Activated CD4-positive, alpha-beta memory T cell treated with anti-CD3 and anti-CD28 coated beads, Interleukin-2, amount 10 ng/mL, durations not matched to agents 7 days and 5 days (primary cell): ENCODE results near the gene DGCR6L. TPM values are rescaled to one million over a fixed set of nuclear protein-coding genes. Genes with fewer than 3 reads are reported as not detected.
"Not testable (repeated sequence)": the region's sequence is repeated elsewhere in the genome, so short reads cannot be mapped to it uniquely, and the experiment has no call there.

Experiments
- CTCF ChIA-PET: fragments of 350-600 bp; sonication (Branson Sonifier 250); formaldehyde crosslinking; loops from one replicate; lab custom pipeline; 2021; ENCODE audit warnings: antibody characterized with exemption, inconsistent platforms; lab: Charles Lee
- POLR2A ChIA-PET: fragments of 350-600 bp; sonication (Branson Sonifier 250); formaldehyde crosslinking; loops from one replicate; lab custom pipeline; 2021; ENCODE audit warnings: antibody characterized with exemption; lab: Charles Lee
- DNase-seq: peaks from one replicate; pipeline ENCODE4 v3.0.0-alpha.2; 2020
- H3K27ac Mint-ChIP-seq: one replicate; pipeline ENCODE4 v1.8.0; 2021; ENCODE audit warnings: mild to moderate bottlenecking, mixed read lengths
- H3K27me3 Mint-ChIP-seq: one replicate; pipeline ENCODE4 v1.8.0; 2021; ENCODE audit warnings: mixed read lengths
- H3K36me3 Mint-ChIP-seq: one replicate; pipeline ENCODE4 v1.8.0; 2021; ENCODE audit warnings: low read depth, mixed read lengths
- H3K4me1 Mint-ChIP-seq: one replicate; pipeline ENCODE4 v1.8.0; 2021; ENCODE audit warnings: mixed read lengths
- H3K4me3 Mint-ChIP-seq: one replicate; pipeline ENCODE4 v1.8.0; 2021; ENCODE audit warnings: mild to moderate bottlenecking, mixed read lengths
- H3K9me3 Mint-ChIP-seq: one replicate; pipeline ENCODE4 v1.8.0; 2021; ENCODE audit warnings: mixed read lengths
- total RNA-seq, 2 experiments: library from RNA; stranded (reverse); gene quantifications; one replicate each; pipeline ENCODE4 v1.2.3, GENCODE V29; 2021

The DGCR6L gene
- total RNA-seq, 2 experiments from 2014 or later, result 40.8 to 41.1 TPM

DNA sequence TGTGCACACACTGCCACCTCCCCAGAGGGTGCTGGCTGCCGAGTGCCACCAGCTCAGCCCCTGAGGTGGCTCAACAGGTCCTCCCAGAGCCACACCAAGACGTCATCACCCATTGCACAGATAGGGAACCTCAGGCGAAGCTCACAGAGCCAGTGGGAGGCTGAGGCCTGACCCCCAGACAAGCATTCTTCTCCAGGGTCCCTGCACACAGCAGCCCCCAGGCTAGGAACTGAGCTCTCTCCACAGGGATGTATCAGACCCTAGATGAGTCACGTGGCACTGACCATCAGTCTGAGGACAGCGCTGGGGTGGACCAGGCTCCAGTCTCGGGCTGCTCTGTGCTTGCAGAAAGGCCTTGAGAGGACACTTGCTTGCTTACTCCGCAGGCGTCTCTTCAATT lies 50.2 kb downstream of the DGCR6L start:
- H3K27me3 Mint-ChIP-seq, DNase-seq, H3K36me3 Mint-ChIP-seq, POLR2A ChIA-PET, H3K27ac Mint-ChIP-seq, CTCF ChIA-PET, H3K9me3 Mint-ChIP-seq, H3K4me1 Mint-ChIP-seq, H3K4me3 Mint-ChIP-seq: not testable (repeated sequence)

DNA sequence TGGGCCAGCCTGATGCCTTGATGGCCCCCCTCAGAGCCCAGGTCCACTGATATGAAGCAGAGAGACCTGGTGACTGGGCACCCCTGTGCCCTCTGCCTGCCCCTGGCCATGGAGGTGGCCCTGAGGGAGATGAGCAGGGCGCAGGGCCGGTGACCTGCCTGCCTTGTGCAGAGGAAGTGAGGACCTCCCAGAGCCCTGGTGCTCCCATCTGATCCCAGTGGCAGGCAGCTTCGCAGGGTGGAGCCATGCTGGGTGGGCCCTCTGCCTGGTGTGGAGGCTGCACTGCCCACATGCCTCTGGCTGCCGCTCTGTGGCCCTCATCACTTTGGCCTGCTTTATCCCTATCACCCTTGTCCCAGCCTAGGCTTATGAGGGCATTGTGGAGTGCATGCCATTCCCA lies 50.7 kb downstream of the DGCR6L start:
- H3K27ac Mint-ChIP-seq, DNase-seq, H3K4me1 Mint-ChIP-seq, POLR2A ChIA-PET, H3K27me3 Mint-ChIP-seq, CTCF ChIA-PET, H3K36me3 Mint-ChIP-seq, H3K9me3 Mint-ChIP-seq, H3K4me3 Mint-ChIP-seq: not testable (repeated sequence)

DNA sequence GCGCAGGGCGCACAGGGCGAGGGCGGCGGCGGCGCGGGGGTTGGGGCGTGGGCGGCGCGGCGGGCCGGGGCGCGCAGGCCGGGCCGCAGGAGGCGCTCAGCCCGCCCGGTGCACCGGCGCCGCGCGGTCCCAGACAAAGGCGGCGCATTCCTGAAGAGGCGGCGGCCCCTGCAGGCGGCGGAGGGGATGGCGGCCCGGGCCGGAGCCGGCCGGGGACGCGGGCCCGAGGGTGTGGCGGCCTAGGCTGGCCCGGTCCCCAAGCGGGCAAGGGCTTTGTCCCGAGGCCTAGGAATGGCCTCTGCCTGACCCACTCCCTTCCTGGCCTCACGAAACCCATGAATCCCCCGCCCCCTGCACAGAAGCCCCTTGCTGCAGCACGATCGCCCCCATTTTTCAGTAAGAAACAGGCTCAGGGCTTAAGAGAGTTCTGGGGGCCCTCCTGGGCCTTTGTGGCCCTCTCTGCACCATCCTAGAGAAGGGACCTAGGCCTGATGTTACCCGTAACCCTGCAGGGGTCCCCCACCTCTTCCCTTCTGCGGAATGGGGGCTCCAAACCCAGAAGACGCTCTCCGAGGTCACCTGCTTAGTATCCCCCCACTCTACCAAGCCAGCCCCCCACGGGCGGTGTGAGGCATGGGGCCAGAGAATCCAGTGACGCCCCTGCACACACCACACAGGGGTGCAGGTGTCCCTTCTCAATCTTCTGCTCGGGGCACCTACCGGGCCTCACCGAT lies 51.4 kb downstream of the DGCR6L start, which contains the start of gene RTN4R:
Gene RTN4R (minus strand): TSS at position 40 of the 734 bp plus-strand sequence. CDS start 226 bp downstream, outside the sequence.
- H3K9me3 Mint-ChIP-seq, result no peaks in the 10 kb centered on the region
- H3K4me3 Mint-ChIP-seq, result peak within 1 kb of the TSS; percentile 63
- no peaks in the 10 kb centered on the region for H3K36me3 Mint-ChIP-seq
- ChIA-PET POLR2A (no interaction called here), CTCF (no interaction called here)
- H3K27ac Mint-ChIP-seq, result no peak within 1 kb of the TSS
- peaks cover 4% of the 10 kb centered on the region for H3K4me1 Mint-ChIP-seq
- peaks cover 3% of the 10 kb centered on the region for H3K27me3 Mint-ChIP-seq
- DNase-seq, result peak; percentile 64

- peak overlapping the region; percentile 21 for H3K4me3 Mint-ChIP-seq
- H3K27me3 Mint-ChIP-seq, result peaks cover 3% of the 10 kb centered on the region
- DNase-seq, result no peak
- CTCF ChIA-PET, result no interaction called here
- H3K27ac Mint-ChIP-seq, result no peak overlapping the region
- POLR2A ChIA-PET, result no interaction called here
- H3K4me1 Mint-ChIP-seq, result peaks cover 4% of the 10 kb centered on the region
- no peaks in the 10 kb centered on the region for H3K9me3 Mint-ChIP-seq
- no peaks in the 10 kb centered on the region for H3K36me3 Mint-ChIP-seq
These were observed 52.2 kb downstream of the DGCR6L start for GRCh38 chr22:20267441-20268278.

DNA sequence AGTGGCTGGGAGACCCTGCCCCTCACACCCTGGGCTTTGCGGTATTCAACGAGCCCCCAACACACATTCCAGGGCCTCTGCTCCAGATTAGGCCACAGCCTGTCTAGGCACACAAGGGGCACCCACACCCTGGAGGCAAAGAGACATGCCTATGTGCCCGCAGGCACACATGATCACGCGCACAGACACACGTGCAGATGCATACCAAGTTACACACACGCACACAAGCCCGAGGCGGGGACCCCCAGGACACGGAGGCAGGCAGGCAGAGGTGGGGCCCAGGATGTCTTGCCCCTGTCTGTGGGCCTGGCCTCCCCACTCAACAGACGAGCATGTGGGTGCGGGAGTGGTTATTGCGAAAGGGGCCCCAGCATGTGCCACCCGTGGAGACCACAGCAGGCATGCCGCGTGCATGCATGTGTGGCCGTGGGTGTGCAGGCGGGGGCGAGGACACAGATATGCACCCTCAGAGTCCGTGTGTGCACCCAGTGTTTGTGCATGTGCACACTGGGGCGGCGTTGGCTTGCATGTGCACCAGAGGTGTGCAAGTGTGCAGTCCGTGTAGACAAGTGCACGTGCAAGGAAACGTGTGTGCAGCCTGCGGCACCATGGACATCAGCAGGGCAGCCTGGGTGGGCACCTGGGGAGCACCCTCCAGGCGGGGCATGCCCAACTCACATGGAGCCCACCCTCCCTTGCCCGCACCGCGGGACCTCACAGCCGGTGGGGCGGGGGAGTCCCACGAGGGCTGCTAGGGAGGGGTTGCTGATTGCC lies 53.0 kb downstream of the DGCR6L start:
- POLR2A ChIA-PET, H3K27ac Mint-ChIP-seq, H3K4me1 Mint-ChIP-seq, CTCF ChIA-PET, H3K9me3 Mint-ChIP-seq, H3K27me3 Mint-ChIP-seq, H3K36me3 Mint-ChIP-seq, DNase-seq: not testable (repeated sequence)
- H3K4me3 Mint-ChIP-seq, result peak overlapping the region; percentile 59

GRCh38 chr22:20265772-20266666 lies 53.8 kb downstream of the DGCR6L start:
- CTCF ChIA-PET, H3K27me3 Mint-ChIP-seq, H3K9me3 Mint-ChIP-seq, H3K4me1 Mint-ChIP-seq, POLR2A ChIA-PET, H3K36me3 Mint-ChIP-seq, DNase-seq, H3K27ac Mint-ChIP-seq: not testable (repeated sequence)
- H3K4me3 Mint-ChIP-seq, result peak overlapping the region; percentile 59

GRCh38 chr22:20264614-20265452 lies 55.0 kb downstream of the DGCR6L start:
- peaks cover 4% of the 10 kb centered on the region for H3K4me1 Mint-ChIP-seq
- H3K36me3 Mint-ChIP-seq, result no peaks in the 10 kb centered on the region
- H3K27ac Mint-ChIP-seq, result no peak overlapping the region
- DNase-seq, result no peak
- H3K27me3 Mint-ChIP-seq, result peaks cover 3% of the 10 kb centered on the region
- H3K9me3 Mint-ChIP-seq, result no peaks in the 10 kb centered on the region
- POLR2A ChIA-PET, result no interaction called here
- H3K4me3 Mint-ChIP-seq, result no peak overlapping the region
- CTCF ChIA-PET, result no interaction called here

Other genes starting within 250 kb of the DGCR6L start
- 10 to 100 TPM; 40.4 to 41.1 TPM for gene DGCR8, start 239.8 kb downstream of the DGCR6L start, total RNA-seq
- gene RANBP1, start 204.0 kb downstream of the DGCR6L start, total RNA-seq, result 100 to 1,000 TPM; 176 to 181 TPM
- gene TRMT2A, start 202.8 kb downstream of the DGCR6L start, total RNA-seq, result 10 to 100 TPM; 71.8 to 75.2 TPM
- 10 to 100 TPM; 44.2 to 48.3 TPM for gene ZDHHC8, start 188.3 kb downstream of the DGCR6L start, total RNA-seq
- under 1 TPM; 0.33 to 0.76 TPM for gene CCDC188, start 169.0 kb downstream of the DGCR6L start, total RNA-seq
- 1 to 10 TPM; 2.3 to 3.1 TPM for gene RTN4R, start 51.7 kb downstream of the DGCR6L start, total RNA-seq
- 1 to 10 TPM; 6.1 to 6.2 TPM for gene ZNF74, start 74.1 kb upstream of the DGCR6L start, total RNA-seq
- gene SCARF2, start 117.8 kb upstream of the DGCR6L start, total RNA-seq, result 1 to 10 TPM; 1.1 to 1.2 TPM
- 10 to 100 TPM; 31.1 to 32.8 TPM for gene KLHL22, start 175.7 kb upstream of the DGCR6L start, total RNA-seq
- 100 to 1,000 TPM; 168 TPM for gene MED15, start 187.6 kb upstream of the DGCR6L start, total RNA-seq